ENCODE results near the gene SLC7A9.
"Not testable (repeated sequence)": the region's sequence is repeated elsewhere in the genome, so short reads cannot be mapped to it uniquely, and the experiment has no call there.

Gene SLC7A9

DNA sequence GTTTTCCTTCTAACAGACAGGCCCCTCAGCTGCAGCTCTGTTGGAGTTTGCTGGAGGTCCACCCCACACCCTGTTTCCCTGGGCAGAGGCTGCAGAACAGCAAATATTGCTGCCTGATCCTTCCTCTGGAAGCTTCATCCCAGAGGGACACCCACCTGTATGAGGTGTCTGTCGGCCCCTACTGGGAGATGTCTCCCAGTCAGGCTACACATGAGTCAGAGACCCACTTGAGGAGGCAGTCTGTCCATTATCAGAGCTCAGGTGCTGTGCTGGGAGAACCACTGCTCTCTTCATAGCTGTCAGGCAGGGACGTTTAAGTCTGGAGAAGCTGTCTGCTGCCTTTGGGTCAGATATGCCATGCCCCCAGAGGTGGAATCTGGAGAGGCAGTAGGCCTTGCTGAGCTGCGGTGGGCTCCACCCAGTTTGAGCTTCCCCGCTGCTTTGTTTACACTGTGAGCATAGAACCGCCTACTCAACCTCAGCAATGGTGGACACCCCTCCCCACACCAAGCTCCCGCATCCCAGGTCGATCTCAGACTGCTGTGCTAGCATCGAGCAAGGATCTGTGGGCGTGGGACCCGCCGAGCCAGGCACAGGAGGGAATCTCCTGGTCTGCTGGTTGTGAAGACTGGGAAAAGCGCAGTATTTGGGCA lies 82.3 kb downstream of the SLC7A9 start:
- DNase-seq, result not testable (repeated sequence)

DNA sequence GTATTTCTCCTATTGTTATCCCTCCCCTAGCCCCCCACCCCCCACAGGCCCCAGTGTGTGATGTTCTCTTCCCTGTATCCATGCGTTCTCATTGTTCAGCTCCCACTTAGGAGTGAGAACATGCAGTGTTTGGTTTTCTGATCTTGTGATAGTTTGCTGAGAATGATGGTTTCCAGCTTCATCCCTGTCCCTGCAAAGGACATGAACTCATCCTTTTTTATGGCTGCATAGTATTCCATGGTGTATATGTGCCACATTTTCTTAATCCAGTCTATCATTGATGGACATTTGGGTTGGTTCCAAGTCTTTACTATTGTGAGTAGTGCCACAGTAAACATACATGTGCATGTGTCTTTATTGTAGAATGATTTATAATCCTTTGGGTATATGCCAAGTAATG lies 87.5 kb downstream of the SLC7A9 start:
- not testable (repeated sequence) for DNase-seq

DNA sequence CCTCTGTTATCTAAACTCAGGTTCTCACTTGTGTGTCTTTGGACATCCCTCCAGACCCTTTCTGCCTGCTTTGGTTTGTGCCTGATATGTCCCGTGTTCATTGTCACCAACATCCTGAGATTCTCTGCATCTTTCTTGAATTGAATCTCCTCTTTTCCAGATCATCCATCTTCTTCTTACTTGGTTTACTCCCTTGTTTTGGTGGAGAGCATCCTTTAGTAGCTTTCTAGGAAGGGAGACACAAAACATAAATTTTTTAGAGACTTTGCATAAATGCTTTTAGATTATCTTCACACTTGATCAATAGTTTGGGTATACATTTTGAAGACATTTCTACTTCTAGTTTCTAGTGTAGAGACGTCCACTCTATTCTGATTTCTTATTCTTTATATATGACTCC lies 88.3 kb downstream of the SLC7A9 start:
- DNase-seq, result no peak

Data from NCI-H1105 treated with DMSO at 0.1 percent for 48 hours (cell line).